Stomach (tissue), 4 donors: ENCODE data around the gene SEMA7A.

ENCODE experiments used
- CTCF ChIP-seq, 7 experiments: fragments of 450-650 bp in 4 of 7; fragments of 200-600 bp in 3 of 7; sonication (generic) in 3 of 7; IDR thresholded peaks; one replicate each; pipeline ENCODE4 v1.5.1; 2016 to 2019; ENCODE audit warnings: antibody characterized with exemption in 7 of 7, control low read depth in 2 of 7, mild to moderate bottlenecking in 1 of 7
- EP300 ChIP-seq: sonication (generic); formaldehyde crosslinking; IDR thresholded peaks from one replicate; pipeline ENCODE4 v1.6.1; 2017; ENCODE audit warnings: antibody characterized with exemption
- POLR2A ChIP-seq, 4 donors: fragments of 450-650 bp; IDR thresholded peaks; one replicate each; pipeline ENCODE4 v1.6.1; 2016; ENCODE audit warnings: antibody characterized with exemption in 4 of 4, control low read depth in 2 of 4, mild to moderate bottlenecking in 1 of 4, moderate library complexity in 1 of 4

GRCh38 chr15:74442604-74443003 is 8.8 kb upstream of the SEMA7A start:
- TF ChIP-seq POLR2A (IDR thresholded peaks at IDR 0.05) (no peak), CTCF (IDR thresholded peaks at IDR 0.05) (no peak), EP300 (no peak)
